A673 (cell line): ENCODE data around the gene HPF1.

Experiments used
- EZH2 ChIP-seq: fragments of 200-600 bp; sonication (generic); IDR thresholded peaks from 2 replicates; pipeline ENCODE4 v1.6.1; 2017; ENCODE audit warnings: borderline replicate concordance, low read depth, mild to moderate bottlenecking, mixed read lengths, antibody characterized with exemption, low read length; ENCODE audit not compliant: poor library complexity, severe bottlenecking
- TF ChIP-seq, protein P1 (sequence below): fragments of 300-800, 200-600 bp; sonication (generic); conservative IDR thresholded peaks from 2 replicates; pipeline ENCODE4 v1.5.1; 2017; ENCODE audit warnings: low read depth, mild to moderate bottlenecking, antibody characterized with exemption, low read length, moderate library complexity, mixed read lengths

DNA sequence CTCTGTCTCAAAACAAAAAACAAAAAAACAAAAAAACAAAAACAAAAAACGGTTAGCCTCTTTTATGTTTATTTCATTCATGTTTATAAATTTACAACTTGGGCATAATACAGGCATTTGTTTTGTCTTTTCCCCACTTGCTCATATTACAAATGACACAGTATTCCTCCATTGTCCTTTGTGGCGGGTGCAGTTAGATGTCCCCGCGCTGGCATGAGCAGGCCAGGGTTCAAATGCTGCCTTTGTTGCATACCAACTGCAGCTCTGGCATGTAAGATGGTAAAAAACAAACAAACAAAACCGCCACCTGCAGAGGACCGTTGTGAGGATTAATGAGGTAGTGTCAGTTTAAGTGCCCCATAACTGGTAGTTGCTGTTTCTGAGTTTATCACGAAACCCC is 16.1 kb upstream of the HPF1 start:
- TF ChIP-seq, protein P1, sequence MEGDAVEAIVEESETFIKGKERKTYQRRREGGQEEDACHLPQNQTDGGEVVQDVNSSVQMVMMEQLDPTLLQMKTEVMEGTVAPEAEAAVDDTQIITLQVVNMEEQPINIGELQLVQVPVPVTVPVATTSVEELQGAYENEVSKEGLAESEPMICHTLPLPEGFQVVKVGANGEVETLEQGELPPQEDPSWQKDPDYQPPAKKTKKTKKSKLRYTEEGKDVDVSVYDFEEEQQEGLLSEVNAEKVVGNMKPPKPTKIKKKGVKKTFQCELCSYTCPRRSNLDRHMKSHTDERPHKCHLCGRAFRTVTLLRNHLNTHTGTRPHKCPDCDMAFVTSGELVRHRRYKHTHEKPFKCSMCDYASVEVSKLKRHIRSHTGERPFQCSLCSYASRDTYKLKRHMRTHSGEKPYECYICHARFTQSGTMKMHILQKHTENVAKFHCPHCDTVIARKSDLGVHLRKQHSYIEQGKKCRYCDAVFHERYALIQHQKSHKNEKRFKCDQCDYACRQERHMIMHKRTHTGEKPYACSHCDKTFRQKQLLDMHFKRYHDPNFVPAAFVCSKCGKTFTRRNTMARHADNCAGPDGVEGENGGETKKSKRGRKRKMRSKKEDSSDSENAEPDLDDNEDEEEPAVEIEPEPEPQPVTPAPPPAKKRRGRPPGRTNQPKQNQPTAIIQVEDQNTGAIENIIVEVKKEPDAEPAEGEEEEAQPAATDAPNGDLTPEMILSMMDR, result no peak
- TF ChIP-seq EZH2, result no peak
